ENCODE measurements around the gene SCAMP4. TPM values are rescaled to one million over a fixed set of nuclear protein-coding genes. Genes with fewer than 3 reads are reported as not detected.
"Not testable (repeated sequence)": the region's sequence is repeated elsewhere in the genome, so short reads cannot be mapped to it uniquely, and the experiment has no call there.

SCAMP4 gene
- total RNA-seq, 1 donor from 2014 or later, result 51.6 TPM

DNA sequence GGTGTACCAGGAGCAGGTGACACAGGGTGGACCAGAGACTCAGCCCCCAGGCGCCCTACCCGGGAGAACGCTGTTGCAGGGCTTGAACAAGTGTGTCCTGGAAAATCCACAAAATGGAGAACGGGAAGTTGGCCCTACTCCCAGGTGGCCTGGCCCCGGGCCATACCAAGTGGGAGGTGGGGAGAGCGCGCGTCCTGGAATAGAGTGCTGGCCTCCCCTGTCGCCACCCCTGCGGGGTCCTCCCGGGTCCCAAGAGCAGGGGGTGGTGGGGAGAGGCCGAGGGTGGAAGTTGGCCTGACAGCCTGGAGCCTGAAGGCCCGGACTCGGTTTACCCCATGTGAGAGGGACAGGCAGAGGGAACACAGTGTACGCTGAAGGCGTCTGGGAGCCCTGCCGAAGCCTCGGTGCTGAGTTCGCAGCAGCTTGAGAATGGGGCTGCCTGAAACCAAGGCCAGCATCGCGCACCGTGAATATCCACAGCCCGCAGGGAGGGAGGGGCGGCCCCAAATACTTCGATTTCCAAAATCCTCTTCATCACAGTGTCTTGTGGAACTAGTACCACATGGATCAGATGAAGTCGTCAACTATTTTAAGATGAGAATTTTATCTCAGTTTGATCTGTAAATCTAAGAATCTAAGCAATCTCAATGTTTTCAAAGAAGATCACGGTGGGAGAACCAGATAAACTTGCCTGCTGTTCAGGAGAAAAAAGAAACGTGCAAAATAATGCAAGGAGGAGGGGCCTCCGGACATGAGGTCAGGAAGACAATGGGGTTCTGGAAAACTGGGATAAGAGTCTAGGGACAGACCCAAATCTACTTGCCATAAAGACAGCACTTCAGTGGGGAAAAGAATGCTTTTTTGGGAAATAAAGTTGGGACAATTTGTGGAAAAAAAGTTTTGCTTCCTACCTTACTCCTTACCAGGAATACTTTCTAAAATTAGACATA, 31.4 kb upstream of the SCAMP4 start:
- no peak for TF ChIP-seq CTCF (IDR thresholded peaks at IDR 0.05)
- peak; percentile 65 for DNase-seq (ENCODE audit: low spot score)
- H3K4me3 Mint-ChIP-seq (ENCODE audit: unreplicated experiment), result peak overlapping the region; percentile 96
- H3K36me3 Mint-ChIP-seq (ENCODE audit: low read depth), result no peaks in the 10 kb centered on the region
- no peaks in the 10 kb centered on the region for H3K27me3 Mint-ChIP-seq (ENCODE audit: low read depth)
- H3K27ac Mint-ChIP-seq (ENCODE audit: unreplicated experiment), result peak overlapping the region; percentile 99
- peaks cover 21% of the 10 kb centered on the region for H3K4me1 Mint-ChIP-seq (ENCODE audit: low read depth)
- H3K9me3 Mint-ChIP-seq (ENCODE audit: low read depth), result no peaks in the 10 kb centered on the region

DNA sequence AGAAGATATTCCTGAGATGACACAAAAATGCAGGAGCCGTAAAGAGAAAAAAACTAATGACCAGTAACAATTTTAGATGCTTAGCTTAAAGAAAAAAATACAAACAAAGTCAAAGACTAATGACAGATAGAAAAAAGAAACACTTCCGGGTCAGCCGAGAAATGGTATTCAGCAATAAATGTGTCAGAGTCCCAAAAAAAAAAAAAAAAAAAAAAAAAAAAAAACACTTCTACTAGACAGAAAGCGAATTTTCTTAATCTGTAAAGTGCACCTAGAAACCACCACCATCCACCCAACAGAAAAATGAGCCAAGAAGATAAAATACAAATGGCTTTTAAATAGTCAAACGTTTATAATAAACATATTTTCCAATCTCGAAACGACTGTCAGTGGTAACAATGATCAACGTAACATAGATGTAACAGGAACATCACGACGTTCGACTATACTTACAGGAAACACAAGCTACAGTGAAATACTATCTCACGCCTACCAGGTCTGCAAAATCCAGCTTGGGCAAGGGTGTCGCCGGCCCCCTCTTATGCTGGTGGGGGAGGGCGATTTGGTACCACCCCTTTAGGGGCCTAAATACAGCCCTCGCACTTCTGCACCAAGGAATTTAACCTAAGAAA, 30.5 kb upstream of the SCAMP4 start:
- Mint-ChIP-seq H3K36me3 (ENCODE audit: low read depth) (no peaks in the 10 kb centered on the region), H3K4me1 (ENCODE audit: low read depth) (peaks cover 21% of the 10 kb centered on the region), H3K27me3 (ENCODE audit: low read depth) (no peaks in the 10 kb centered on the region), H3K4me3 (ENCODE audit: unreplicated experiment) (peak overlapping the region; percentile 96), H3K27ac (ENCODE audit: unreplicated experiment) (peak overlapping the region; percentile 99), H3K9me3 (ENCODE audit: low read depth) (no peaks in the 10 kb centered on the region)
- DNase-seq (ENCODE audit: low spot score), result no peak
- no peak for TF ChIP-seq CTCF (IDR thresholded peaks at IDR 0.05)

- Mint-ChIP-seq H3K4me1 (ENCODE audit: low read depth) (peaks cover 21% of the 10 kb centered on the region), H3K4me3 (ENCODE audit: unreplicated experiment) (peak overlapping the region; percentile 96), H3K27ac (ENCODE audit: unreplicated experiment) (peak overlapping the region; percentile 99)
- not testable (repeated sequence) for H3K9me3 Mint-ChIP-seq (ENCODE audit: low read depth); DNase-seq (ENCODE audit: low spot score); H3K36me3 Mint-ChIP-seq (ENCODE audit: low read depth); H3K27me3 Mint-ChIP-seq (ENCODE audit: low read depth)
These were observed 29.9 kb upstream of the SCAMP4 start for GRCh38 chr19:1875265-1875645.

GRCh38 chr19:1875646-1876495, 29.3 kb upstream of the SCAMP4 start:
- DNase-seq (ENCODE audit: low spot score), result peak; percentile 97
- Mint-ChIP-seq H3K27ac (ENCODE audit: unreplicated experiment) (peak overlapping the region; percentile 99), H3K4me3 (ENCODE audit: unreplicated experiment) (peak overlapping the region; percentile 96), H3K9me3 (ENCODE audit: low read depth) (no peaks in the 10 kb centered on the region), H3K36me3 (ENCODE audit: low read depth) (no peaks in the 10 kb centered on the region), H3K4me1 (ENCODE audit: low read depth) (peaks cover 21% of the 10 kb centered on the region), H3K27me3 (ENCODE audit: low read depth) (no peaks in the 10 kb centered on the region)
- peak; percentile 38 for TF ChIP-seq CTCF (IDR thresholded peaks at IDR 0.05)

DNA sequence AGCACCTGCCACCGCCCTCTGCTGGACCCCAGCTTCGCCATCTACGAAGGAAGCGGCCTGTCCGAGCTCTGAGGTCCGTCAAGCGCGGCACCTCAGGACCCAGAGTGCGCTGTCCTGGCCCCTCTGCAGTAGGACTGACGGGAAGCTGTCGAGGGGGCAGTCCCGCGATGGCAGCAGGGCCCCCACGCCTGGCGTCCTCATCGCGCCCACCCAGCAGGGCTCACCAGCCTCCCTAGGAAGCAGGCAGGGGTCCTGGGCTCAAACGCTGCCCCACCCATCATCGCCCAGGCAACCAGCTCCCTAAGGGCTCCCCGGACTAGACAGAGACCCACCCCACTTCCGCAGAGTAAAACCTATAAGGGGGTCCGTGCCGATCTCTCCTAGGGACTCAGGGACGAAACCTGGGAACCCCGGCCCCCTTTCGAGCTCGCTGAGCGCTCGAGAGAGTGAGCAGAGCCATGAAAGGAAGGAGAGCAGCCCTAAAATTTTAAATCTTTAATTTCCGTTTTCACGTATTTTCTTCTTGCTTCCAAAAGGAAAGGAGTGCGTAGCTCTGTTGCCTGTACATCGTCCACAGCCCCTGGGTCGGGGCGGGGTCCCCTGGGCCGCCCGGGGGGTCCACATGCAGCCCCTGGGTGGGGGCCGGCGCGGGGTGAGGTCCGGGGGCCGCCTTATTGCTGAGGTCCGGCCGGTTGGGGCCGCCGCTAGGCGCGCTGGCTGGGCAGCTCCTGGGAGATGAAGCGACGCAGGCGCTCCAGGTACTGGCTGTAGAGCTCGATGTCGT, 28.5 kb upstream of the SCAMP4 start:
- not testable (repeated sequence) for H3K27me3 Mint-ChIP-seq (ENCODE audit: low read depth); H3K9me3 Mint-ChIP-seq (ENCODE audit: low read depth); H3K36me3 Mint-ChIP-seq (ENCODE audit: low read depth)
- peaks cover 21% of the 10 kb centered on the region for H3K4me1 Mint-ChIP-seq (ENCODE audit: low read depth)
- H3K27ac Mint-ChIP-seq (ENCODE audit: unreplicated experiment), result peak overlapping the region; percentile 99
- H3K4me3 Mint-ChIP-seq (ENCODE audit: unreplicated experiment), result peak overlapping the region; percentile 96
- DNase-seq (ENCODE audit: low spot score), result peak; percentile 72
- TF ChIP-seq CTCF (IDR thresholded peaks at IDR 0.05), result peak; percentile 7

- not testable (repeated sequence) for H3K4me3 Mint-ChIP-seq (ENCODE audit: unreplicated experiment); H3K27me3 Mint-ChIP-seq (ENCODE audit: low read depth); H3K36me3 Mint-ChIP-seq (ENCODE audit: low read depth); DNase-seq (ENCODE audit: low spot score); H3K9me3 Mint-ChIP-seq (ENCODE audit: low read depth); H3K27ac Mint-ChIP-seq (ENCODE audit: unreplicated experiment)
- peaks cover 25% of the 10 kb centered on the region for H3K4me1 Mint-ChIP-seq (ENCODE audit: low read depth)
These were observed 27.9 kb upstream of the SCAMP4 start for GRCh38 chr19:1877280-1877660.

GRCh38 chr19:1878583-1878982, 26.6 kb upstream of the SCAMP4 start:
- H3K27ac Mint-ChIP-seq (ENCODE audit: unreplicated experiment); H3K9me3 Mint-ChIP-seq (ENCODE audit: low read depth); H3K27me3 Mint-ChIP-seq (ENCODE audit: low read depth); H3K4me3 Mint-ChIP-seq (ENCODE audit: unreplicated experiment); DNase-seq (ENCODE audit: low spot score); H3K36me3 Mint-ChIP-seq (ENCODE audit: low read depth): not testable (repeated sequence)
- H3K4me1 Mint-ChIP-seq (ENCODE audit: low read depth), result peaks cover 38% of the 10 kb centered on the region

GRCh38 chr19:1879982-1880381, 25.2 kb upstream of the SCAMP4 start:
- not testable (repeated sequence) for H3K27ac Mint-ChIP-seq (ENCODE audit: unreplicated experiment); H3K9me3 Mint-ChIP-seq (ENCODE audit: low read depth); H3K27me3 Mint-ChIP-seq (ENCODE audit: low read depth); DNase-seq (ENCODE audit: low spot score); H3K4me3 Mint-ChIP-seq (ENCODE audit: unreplicated experiment); H3K36me3 Mint-ChIP-seq (ENCODE audit: low read depth)
- peaks cover 37% of the 10 kb centered on the region for H3K4me1 Mint-ChIP-seq (ENCODE audit: low read depth)
